ENCODE measurements around the gene GLOD5.

Gene GLOD5

GRCh38 chrX:48798318-48798717, 36.8 kb downstream of the GLOD5 start:
- in situ Hi-C loops (cut with HindIII; ENCODE audit: low sequenced_read_pairs) = no loop called here
- no peak for TF ChIP-seq CTCF (IDR thresholded peaks at IDR 0.05; ENCODE audit: low read depth, low read length)
- no peak overlapping the region for H3K4me3 ChIP-seq (ENCODE audit: low read depth, low read length)
- no peak for DNase-seq (ENCODE audit: low read depth, low spot score)

- peak overlapping the region; percentile 66 for H3K4me3 ChIP-seq (ENCODE audit: low read depth, low read length)
- in situ Hi-C loops (cut with HindIII; ENCODE audit: low sequenced_read_pairs) = no loop called here
- no peak for DNase-seq (ENCODE audit: low read depth, low spot score)
- TF ChIP-seq CTCF (IDR thresholded peaks at IDR 0.05; ENCODE audit: low read depth, low read length) = no peak
These were observed 39.2 kb downstream of the GLOD5 start for GRCh38 chrX:48800574-48801279.

- in situ Hi-C loops (cut with HindIII; ENCODE audit: low sequenced_read_pairs) = no loop called here
These were observed 39.9 kb downstream of the GLOD5 start, which contains the start of gene HDAC6 for GRCh38 chrX:48801280-48802088. HDAC6 (plus strand) TSS chrX:48802067; CDS start chrX:48802693, 626 bp downstream.

GRCh38 chrX:48802089-48802904, 40.8 kb downstream of the GLOD5 start:
- TF ChIP-seq CTCF (IDR thresholded peaks at IDR 0.05; ENCODE audit: low read depth, low read length) = no peak
- peak overlapping the region; percentile 72 for H3K4me3 ChIP-seq (ENCODE audit: low read depth, low read length)
- DNase-seq (ENCODE audit: low read depth, low spot score) = peak; percentile 86
- in situ Hi-C loops (cut with HindIII; ENCODE audit: low sequenced_read_pairs) = no loop called here

More at GRCh38 chrX:48801280-48802088, 39.9 kb downstream of the GLOD5 start, which contains the start of gene HDAC6:
- no peak for TF ChIP-seq CTCF (IDR thresholded peaks at IDR 0.05; ENCODE audit: low read depth, low read length)
- DNase-seq (ENCODE audit: low read depth, low spot score) = peak; percentile 99
- peak within 1 kb of the TSS; percentile 72 for H3K4me3 ChIP-seq (ENCODE audit: low read depth, low read length)

- TF ChIP-seq CTCF (IDR thresholded peaks at IDR 0.05; ENCODE audit: low read depth, low read length) = no peak
- no peak for DNase-seq (ENCODE audit: low read depth, low spot score)
- in situ Hi-C loops (cut with HindIII; ENCODE audit: low sequenced_read_pairs) = no loop called here
- H3K4me3 ChIP-seq (ENCODE audit: low read depth, low read length) = peak overlapping the region; percentile 72
These were observed 41.3 kb downstream of the GLOD5 start for GRCh38 chrX:48802905-48803200.

- in situ Hi-C loops (cut with HindIII; ENCODE audit: low sequenced_read_pairs) = no loop called here
- TF ChIP-seq CTCF (IDR thresholded peaks at IDR 0.05; ENCODE audit: low read depth, low read length) = no peak
- no peak for DNase-seq (ENCODE audit: low read depth, low spot score)
- no peak overlapping the region for H3K4me3 ChIP-seq (ENCODE audit: low read depth, low read length)
These were observed 44.5 kb downstream of the GLOD5 start for GRCh38 chrX:48806081-48806480.

Measured in astrocyte of the spinal cord (primary cell).